Left renal cortex interstitium (tissue), 4 donors: ENCODE data around the gene SYNE1. TPM values are rescaled to one million over a fixed set of nuclear protein-coding genes. Genes with fewer than 3 reads are reported as not detected.
"Not testable (repeated sequence)": the region's sequence is repeated elsewhere in the genome, so short reads cannot be mapped to it uniquely, and the experiment has no call there.

ENCODE experiments used
- DNase-seq, 4 donors: peaks; one replicate each; pipeline ENCODE4 v3.0.0-alpha.2; 2013; ENCODE audit warnings: low read depth in 4 of 4, low spot score in 2 of 4, missing footprints in 1 of 4
- polyA plus RNA-seq, 4 donors: library from polyadenylated mRNA; unstranded; fragments of 120-200 nt; gene quantifications; one replicate each; pipeline ENCODE4 v1.2.1, GENCODE V29; 2013; ENCODE audit not compliant: insufficient read length in 4 of 4

The SYNE1 gene
- polyA plus RNA-seq, 4 donors, result 85.2 to 106 (median 101) TPM

GRCh38 chr6:152632121-152632782 lies 4.9 kb downstream of the SYNE1 start:
- no peak for DNase-seq

DNA sequence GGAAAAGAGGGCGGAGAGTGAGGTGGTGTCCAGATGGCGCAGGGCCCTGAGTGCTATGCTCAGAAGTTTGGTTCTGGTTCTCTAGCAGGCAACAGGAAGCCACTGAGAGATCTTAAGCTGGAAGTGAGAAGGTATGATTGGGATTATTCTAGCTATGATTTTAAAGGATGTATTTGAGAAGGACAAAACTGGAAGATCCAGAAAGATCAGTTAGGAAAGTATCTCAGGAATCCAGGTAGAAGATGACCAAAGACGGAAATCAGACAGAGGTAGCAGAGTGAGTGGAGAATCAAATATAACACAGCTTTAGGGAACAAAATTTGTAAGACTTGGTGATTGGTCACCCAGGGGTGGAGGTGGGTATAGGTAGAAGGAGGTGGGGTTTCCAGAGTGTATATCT lies 5.8 kb downstream of the SYNE1 start:
- no peak for DNase-seq

DNA sequence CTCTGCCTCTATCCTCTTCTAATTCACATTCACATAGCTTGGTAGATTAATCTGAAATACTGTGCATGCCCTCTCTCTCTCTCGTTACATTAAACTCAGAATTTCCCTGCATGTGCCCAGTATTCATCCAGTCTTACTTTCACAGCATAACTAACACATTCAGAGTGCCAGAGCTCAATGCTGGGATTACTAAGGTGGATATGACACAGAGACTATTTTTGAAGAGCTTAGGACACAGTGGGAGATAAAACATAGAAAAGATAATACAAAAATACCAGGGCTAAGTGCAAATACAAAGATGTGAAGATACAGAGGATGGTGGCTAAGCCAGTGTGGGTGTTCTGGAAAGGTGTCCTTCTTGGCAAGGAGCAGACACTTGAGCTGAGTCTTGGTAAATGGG lies 6.3 kb downstream of the SYNE1 start:
- no peak for DNase-seq

DNA sequence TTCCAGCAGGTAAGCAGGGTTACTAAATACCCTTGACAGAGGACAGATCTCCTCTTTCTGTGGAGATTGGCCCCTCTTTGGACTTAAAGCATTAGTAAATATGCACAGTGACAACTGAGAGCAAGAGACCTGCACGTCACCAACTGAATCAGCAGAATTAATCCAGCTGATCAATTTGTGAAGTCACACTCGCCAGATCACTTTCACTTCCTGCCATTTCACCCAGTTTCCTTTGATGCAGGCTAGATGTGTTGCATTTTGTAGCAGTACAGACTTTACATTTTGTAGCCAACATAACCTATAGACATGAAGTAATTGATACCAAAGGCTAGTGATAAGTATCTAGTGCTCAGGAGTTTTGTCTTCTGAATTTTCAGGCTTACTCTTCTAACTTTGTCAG lies 11.9 kb downstream of the SYNE1 start:
- DNase-seq, result no peak

GRCh38 chr6:152614776-152615175 lies 22.4 kb downstream of the SYNE1 start:
- DNase-seq, result not testable (repeated sequence)

DNA sequence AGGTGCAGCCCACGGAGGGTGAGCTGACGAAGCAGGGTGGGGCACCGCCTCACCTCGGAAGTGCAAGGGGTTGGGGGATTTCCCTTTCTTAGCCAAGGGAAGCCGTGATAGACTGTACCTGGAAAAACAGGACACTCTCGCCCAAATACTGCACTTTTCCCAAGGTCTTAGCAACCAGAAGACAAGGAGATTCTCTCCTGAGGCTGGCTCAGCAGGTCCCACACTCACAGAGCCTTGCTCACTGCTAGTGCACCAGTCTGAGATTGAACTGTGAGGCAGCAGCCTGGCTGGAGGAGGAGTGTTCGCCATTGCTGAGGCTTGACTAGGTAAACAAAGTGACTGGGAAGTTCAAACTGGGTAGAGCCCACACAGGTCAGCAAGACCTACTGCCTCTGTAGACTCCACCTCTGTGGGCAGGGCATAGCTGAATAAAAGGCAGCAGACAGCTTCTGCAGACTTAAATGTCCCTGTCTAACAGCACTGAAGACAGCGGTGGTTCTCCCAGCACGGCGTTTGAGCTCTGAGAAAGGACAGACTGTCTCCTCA lies 28.0 kb downstream of the SYNE1 start:
- DNase-seq, result no peak

GRCh38 chr6:152605941-152606340 lies 31.2 kb downstream of the SYNE1 start:
- DNase-seq, result no peak

- no peak for DNase-seq
Observed at GRCh38 chr6:152605342-152605741, 31.8 kb downstream of the SYNE1 start.

DNA sequence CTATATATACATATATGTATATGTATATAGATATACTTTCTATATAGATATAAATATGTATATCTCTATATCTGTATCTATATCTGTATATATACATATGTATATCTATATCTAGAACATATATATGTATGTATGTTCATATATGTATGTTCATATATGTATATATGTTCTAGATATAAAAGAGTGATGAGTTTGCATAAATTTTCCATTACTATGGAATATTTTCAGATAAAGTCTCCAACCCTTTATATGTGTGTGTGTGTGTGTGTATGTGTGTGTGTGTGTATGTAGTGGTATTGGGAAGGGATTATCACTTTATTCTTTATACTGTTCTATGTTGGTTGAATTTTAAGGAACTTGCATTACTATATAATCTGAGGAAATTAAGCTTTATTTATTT lies 33.3 kb downstream of the SYNE1 start:
- no peak for DNase-seq

DNA sequence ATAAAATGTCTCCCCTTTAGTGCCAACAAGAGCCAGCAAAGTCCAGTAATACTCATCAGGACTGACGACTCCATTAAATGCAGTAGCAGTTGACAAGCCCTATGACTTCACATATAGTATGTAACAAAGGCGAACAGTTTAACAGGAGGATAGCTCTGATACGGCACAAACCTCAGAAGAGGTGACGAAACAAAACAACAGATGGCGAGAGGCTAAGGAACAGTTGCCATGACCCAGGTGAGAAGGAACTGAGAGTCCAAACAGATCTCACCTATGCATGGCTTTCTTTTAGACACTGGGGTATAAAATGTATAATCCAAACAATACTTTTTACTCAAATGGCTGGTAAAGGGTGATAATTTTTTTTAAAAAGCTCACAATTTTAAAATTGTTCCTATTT lies 37.1 kb downstream of the SYNE1 start:
- DNase-seq, result no peak

GRCh38 chr6:152598901-152599537 lies 38.1 kb downstream of the SYNE1 start:
- DNase-seq, result no peak

DNA sequence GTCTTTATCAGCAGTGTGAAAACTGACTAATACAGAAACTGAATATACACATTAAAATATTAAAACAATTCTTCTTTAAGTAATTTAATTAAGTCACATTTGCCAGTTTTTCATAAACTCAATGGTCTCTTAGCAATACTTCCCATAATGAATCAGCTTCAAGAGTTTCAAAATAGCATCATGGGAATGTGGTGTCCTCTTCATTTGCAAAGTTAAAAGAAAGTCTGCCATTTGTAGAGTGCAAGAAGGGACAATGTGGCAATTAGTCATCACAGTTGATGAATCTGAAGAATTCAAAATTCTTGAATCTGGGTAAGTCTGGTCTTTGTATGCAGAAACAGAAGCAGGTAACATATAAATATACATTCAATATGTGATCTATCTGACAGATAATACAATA lies 38.7 kb downstream of the SYNE1 start:
- DNase-seq, result no peak

- DNase-seq, result no peak
Observed at GRCh38 chr6:152596726-152597125, 40.4 kb downstream of the SYNE1 start.

DNA sequence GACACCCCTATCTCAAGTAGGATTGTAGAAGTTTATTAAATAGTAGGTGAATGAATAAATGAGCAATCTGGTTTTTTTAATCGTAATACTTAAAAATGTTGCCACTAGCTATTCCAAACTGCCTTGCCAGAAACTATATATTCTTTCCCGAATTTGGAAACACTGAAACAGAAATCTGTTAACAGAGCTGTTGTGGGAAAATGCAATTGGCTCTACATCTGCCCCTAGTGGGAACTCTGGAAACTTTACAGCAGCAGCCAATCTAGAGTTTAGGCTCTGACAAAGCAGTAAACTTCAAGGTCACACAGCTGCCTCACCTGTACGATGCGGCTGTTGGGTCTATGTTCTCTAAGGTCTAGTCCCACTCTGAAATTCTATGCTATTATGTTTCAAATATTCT lies 41.7 kb downstream of the SYNE1 start:
- no peak for DNase-seq

DNA sequence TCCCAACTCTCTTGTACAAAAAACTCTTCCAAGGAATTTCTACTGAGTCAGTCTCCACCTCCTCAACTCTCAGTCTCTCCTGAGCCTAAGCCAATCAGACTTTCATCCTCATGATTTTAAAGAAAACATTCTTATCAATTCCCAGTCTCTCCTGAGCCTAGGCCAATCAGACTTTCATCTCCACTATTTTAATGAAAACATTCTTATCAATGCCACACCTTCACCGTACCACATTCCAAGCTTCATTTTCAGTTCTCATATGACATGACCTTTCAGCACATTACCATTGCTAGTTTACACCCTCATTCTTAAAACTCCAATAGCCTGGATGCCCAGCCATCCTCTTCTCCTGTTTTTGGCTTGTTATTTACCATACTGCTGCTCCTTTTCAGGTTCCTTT lies 42.5 kb downstream of the SYNE1 start:
- no peak for DNase-seq

DNA sequence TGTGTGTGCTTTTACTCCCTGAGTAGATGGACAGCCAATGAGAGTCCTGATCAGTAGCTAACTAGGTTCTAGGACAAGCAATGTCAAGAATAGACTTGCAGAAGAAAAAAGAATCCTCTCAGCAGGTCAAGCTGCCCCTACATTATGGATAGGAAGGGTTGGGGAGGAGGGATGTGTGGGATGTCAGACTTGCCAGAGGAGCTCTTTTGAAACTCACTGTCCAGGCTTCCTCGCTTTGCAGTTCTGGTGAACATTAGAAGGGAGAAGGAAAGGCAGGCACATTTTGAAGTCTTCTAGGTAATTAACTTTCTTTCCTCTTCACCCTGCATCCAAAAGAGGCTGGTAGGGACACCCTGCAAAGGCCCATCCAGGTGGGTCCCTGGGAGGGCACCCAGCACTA lies 48.7 kb downstream of the SYNE1 start:
- DNase-seq, result no peak

DNA sequence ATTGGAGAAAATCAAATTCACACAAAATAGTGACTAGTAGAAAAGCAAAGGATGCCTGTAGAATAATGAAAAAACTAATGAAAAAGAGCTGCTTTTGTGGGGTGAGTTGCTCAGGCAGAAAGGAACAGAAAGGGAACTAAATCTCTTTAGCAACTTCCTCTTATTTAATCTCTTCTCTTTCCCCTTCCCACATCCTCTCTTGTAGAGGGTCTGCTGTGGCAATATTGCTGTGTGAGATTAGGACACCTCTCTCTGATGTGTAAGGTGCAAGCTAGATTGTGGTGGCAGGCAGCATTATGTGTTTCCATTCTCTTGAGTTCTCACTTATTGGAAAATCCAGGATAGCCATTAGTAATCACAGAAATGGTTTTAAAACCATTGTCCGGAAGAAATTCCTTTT lies 49.7 kb downstream of the SYNE1 start:
- no peak for DNase-seq

GRCh38 chr6:152585236-152585635 lies 51.9 kb downstream of the SYNE1 start:
- DNase-seq, result no peak

DNA sequence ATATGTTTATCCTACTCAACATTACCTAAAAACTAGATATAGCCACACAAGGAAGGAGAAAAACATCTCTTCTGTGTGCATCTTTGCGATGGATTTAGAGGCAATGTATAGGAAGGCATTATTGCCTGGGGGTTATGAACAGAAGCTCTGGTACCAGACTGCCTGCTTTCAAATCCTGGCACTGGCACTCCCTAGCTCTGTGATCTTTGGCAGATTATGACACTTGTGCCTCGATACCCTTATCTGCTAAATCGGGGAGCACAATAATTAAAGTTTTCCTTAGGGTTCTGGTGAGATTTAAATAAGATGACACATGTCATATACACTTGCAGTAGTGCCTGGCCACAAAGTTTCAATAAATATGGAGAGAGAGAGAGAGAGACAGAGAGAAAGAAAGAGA lies 53.3 kb downstream of the SYNE1 start:
- no peak for DNase-seq

DNA sequence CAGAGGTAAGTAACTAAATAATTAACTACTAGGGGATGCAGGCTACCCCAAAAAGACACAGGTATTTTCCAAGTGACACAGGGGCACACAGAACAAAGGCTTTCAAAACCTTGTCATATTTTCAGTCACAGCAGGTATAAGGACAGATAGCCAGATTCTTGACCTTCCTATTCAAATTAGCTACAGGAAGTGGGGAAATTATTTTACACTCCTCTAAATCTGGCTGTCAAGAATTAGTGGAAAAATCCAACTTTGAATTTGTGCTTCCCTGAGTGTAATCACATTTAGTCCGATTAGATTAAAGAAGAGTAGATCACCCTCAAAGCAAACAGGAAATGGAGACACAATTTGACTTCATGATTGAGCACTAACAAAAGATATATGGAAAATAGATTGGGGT lies 60.6 kb downstream of the SYNE1 start:
- DNase-seq, result no peak

- DNase-seq, result no peak
Observed at GRCh38 chr6:152575621-152576150, 61.5 kb downstream of the SYNE1 start.

GRCh38 chr6:152575161-152575560 lies 62.0 kb downstream of the SYNE1 start:
- no peak for DNase-seq
